Measurements from ENCODE around the gene SLX4. TPM values are rescaled to one million over a fixed set of nuclear protein-coding genes. Genes with fewer than 3 reads are reported as not detected.

Gene SLX4
- polyA plus RNA-seq, 2 of the 4 experiments (the other 2 are of a cell fraction), result 3.0 to 5.0 TPM

DNA sequence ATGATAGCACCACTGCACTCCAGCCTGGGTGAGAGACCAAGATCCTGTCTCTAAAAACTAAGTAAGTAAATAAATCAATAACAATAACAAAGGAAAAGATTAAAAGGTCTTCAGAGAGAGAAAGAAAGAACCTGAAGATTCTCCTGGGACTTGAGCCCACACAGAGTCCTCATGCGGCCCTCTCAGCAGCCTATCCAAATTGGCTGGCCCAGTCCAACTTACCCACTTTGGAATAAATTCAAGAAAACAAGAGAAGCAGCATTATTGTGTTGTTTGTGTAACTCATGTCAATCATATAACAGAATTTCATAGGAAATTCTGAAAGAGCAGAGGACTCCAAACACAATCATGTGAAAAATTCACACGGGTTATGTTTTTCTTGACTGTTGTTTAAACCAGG, 3.8 kb downstream of the SLX4 start (continued):
- TF ChIP-seq RNF2 (IDR thresholded peaks at IDR 0.05; ENCODE audit: borderline replicate concordance, low read depth) (no peak), SMC3 (IDR thresholded peaks at IDR 0.05) (no peak), ESRRA (IDR thresholded peaks at IDR 0.05; ENCODE audit: borderline replicate concordance, low read length) (no peak)

DNA sequence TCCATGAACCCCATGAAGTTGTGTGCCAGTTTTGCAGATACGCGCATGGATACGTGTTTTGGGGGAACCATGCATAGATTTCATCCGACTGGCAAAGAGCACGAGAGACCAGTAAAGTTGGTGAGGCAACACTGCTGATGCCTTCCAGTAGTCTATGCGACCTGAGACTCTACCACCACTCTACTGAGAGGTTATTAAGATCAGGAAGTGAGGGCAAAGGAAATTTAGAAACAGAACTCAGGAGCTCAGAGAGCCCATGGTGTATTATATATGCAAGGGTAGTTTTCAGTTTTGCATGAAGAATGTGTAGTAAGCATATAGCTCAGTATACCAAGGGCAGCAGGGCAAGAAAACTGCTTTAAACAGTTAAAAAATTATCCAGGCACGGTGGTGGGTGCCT, 4.2 kb downstream of the SLX4 start:
- TF ChIP-seq FOXS1 (CRISPR knock-in tag; IDR thresholded peaks at IDR 0.05) (no peak), HDAC2 (IDR thresholded peaks at IDR 0.05) (no peak), CBX2 (IDR thresholded peaks at IDR 0.05; ENCODE audit: borderline replicate concordance, low read depth) (no peak), RAD21 (conservative IDR thresholded peaks at IDR 0.05 in 1 of 2, IDR thresholded peaks at IDR 0.05 in 1 of 2) (no peak), ZNF302 (CRISPR knock-in tag; IDR thresholded peaks at IDR 0.05) (no peak), HEYL (CRISPR knock-in tag; IDR thresholded peaks at IDR 0.05) (no peak), ZSCAN20 (CRISPR knock-in tag; IDR thresholded peaks at IDR 0.05) (no peak), POLR2A (IDR thresholded peaks at IDR 0.05; ENCODE audit: low read length) (no peak), ZC3H11A (IDR thresholded peaks at IDR 0.05) (no peak), POLR2AphosphoS2 (conservative IDR thresholded peaks at IDR 0.05; ENCODE audit: low read length) (no peak), GATA3 (IDR thresholded peaks at IDR 0.05; ENCODE audit: borderline replicate concordance) (no peak), NPAS2 (CRISPR knock-in tag; IDR thresholded peaks at IDR 0.05; ENCODE audit: borderline replicate concordance) (no peak), EP300 (IDR thresholded peaks at IDR 0.05) (no peak), MAFK (IDR thresholded peaks at IDR 0.05; ENCODE audit: partially characterized antibody) (no peak), TFCP2L1 (CRISPR knock-in tag; IDR thresholded peaks at IDR 0.05) (no peak), EHMT2 (IDR thresholded peaks at IDR 0.05; ENCODE audit: low read depth) (no peak), CBX8 (IDR thresholded peaks at IDR 0.05) (no peak), CEBPB (IDR thresholded peaks at IDR 0.05) (no peak), MAZ (IDR thresholded peaks at IDR 0.05; ENCODE audit: borderline replicate concordance, low read depth, low read length) (no peak)
- TF ChIP-seq, protein P1, sequence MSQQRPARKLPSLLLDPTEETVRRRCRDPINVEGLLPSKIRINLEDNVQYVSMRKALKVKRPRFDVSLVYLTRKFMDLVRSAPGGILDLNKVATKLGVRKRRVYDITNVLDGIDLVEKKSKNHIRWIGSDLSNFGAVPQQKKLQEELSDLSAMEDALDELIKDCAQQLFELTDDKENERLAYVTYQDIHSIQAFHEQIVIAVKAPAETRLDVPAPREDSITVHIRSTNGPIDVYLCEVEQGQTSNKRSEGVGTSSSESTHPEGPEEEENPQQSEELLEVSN (IDR thresholded peaks at IDR 0.05; ENCODE audit: borderline replicate concordance, low read depth), result no peak
- no peak for DNase-seq (ENCODE audit: low read depth in 1 of 2, low spot score in 1 of 2)
- FAIRE-seq, result no peak
- Histone ChIP-seq H3K27ac (no peak overlapping the region), H3K4me3 (no peak overlapping the region), H3K4me2 (no peak overlapping the region), H3K9me3 (no peaks in the 10 kb centered on the region), H3K4me1 (peaks cover 7% of the 10 kb centered on the region; the same call in 2 of the 3 replicates)
- POLR2A ChIA-PET, result no interaction called here
- no peak for ATAC-seq
- CTCF ChIA-PET, result interaction anchor here (0.9 kb wide), 1 partner anchor 43 kb away, joined by 3 read pairs; no protein-coding TSS in a partner anchor
- WGBS (ENCODE audit: missing lambda C conversion rate), result 82% methylated on average over 7 of the region's 7 CpGs

DNA sequence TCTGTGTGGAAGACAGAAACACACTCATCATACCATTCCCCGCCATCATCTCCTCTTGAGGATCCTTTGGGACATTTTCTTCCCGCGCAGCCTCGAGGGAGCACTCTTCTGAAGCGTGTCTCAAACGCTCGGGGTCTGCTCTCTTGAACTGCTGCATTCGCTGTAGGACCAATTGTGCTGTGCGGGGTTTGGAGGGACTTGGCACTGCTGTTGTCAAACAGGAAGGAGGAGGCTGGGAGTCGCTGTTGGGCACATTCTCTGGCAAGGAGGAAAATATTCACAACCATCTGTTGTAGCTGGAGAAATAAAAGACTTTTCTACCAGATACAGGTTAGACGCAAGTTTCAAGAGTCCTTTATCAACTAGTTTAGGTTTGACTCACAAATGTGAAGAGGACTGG, 5.0 kb downstream of the SLX4 start:
- Histone ChIP-seq H3K27ac (no peak overlapping the region), H3K4me2 (no peak overlapping the region), H3K9me3 (no peaks in the 10 kb centered on the region), H3K4me3 (no peak overlapping the region), H3K4me1 (peaks cover 7% of the 10 kb centered on the region; the same call in 2 of the 3 replicates)
- WGBS (ENCODE audit: missing lambda C conversion rate), result 93% methylated on average over 11 of the region's 11 CpGs
- ChIA-PET POLR2A (no interaction called here), CTCF (interaction anchor here (0.9 kb wide), 1 partner anchor 42 kb away, joined by 3 read pairs; no protein-coding TSS in a partner anchor)
- ATAC-seq (no peak), DNase-seq (ENCODE audit: low read depth in 1 of 2, low spot score in 1 of 2) (no peak), FAIRE-seq (no peak)
- TF ChIP-seq, protein P2, sequence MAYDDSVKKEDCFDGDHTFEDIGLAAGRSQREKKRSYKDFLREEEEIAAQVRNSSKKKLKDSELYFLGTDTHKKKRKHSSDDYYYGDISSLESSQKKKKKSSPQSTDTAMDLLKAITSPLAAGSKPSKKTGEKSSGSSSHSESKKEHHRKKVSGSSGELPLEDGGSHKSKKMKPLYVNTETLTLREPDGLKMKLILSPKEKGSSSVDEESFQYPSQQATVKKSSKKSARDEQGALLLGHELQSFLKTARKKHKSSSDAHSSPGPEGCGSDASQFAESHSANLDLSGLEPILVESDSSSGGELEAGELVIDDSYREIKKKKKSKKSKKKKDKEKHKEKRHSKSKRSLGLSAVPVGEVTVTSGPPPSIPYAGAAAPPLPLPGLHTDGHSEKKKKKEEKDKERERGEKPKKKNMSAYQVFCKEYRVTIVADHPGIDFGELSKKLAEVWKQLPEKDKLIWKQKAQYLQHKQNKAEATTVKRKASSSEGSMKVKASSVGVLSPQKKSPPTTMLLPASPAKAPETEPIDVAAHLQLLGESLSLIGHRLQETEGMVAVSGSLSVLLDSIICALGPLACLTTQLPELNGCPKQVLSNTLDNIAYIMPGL (CRISPR knock-in tag; IDR thresholded peaks at IDR 0.05; ENCODE audit: borderline replicate concordance), result no peak
- TF ChIP-seq KDM5A (IDR thresholded peaks at IDR 0.05), result no peak
- TF ChIP-seq, protein P3, sequence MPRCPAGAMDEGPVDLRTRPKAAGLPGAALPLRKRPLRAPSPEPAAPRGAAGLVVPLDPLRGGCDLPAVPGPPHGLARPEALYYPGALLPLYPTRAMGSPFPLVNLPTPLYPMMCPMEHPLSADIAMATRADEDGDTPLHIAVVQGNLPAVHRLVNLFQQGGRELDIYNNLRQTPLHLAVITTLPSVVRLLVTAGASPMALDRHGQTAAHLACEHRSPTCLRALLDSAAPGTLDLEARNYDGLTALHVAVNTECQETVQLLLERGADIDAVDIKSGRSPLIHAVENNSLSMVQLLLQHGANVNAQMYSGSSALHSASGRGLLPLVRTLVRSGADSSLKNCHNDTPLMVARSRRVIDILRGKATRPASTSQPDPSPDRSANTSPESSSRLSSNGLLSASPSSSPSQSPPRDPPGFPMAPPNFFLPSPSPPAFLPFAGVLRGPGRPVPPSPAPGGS (IDR thresholded peaks at IDR 0.05), result no peak
- no peak for TF ChIP-seq CEBPB (IDR thresholded peaks at IDR 0.05)
- no peak for TF ChIP-seq NR3C1 (IDR thresholded peaks at IDR 0.05)
